ENCODE data around the gene CHPF2. TPM values are rescaled to one million over a fixed set of nuclear protein-coding genes. Genes with fewer than 3 reads are reported as not detected.

The CHPF2 gene
- total and polyA plus RNA-seq, 2 of the 13 experiments (the other 11 are each of a cell fraction or from before 2014, with no cell fraction given), result 15.4 to 21.5 TPM

- 0 out of 2 replicates have a peak, but pooled peaks have one; percentile 15 for TF ChIP-seq ZNF362 (CRISPR knock-in tag; IDR thresholded peaks at IDR 0.05; ENCODE audit: borderline replicate concordance)
- TF ChIP-seq ZNF354B (CRISPR knock-in tag; IDR thresholded peaks at IDR 0.05), result no peak
- TF ChIP-seq SMARCC2 (IDR thresholded peaks at IDR 0.05), result no peak
- TF ChIP-seq NKX3-1 (CRISPR knock-in tag; IDR thresholded peaks at IDR 0.05), result 0 out of 2 replicates have a peak, but pooled peaks have one; percentile 18
- no peak for TF ChIP-seq ZFP90 (CRISPR knock-in tag; IDR thresholded peaks at IDR 0.05; ENCODE audit: borderline replicate concordance)
- 0 out of 2 replicates have a peak, but pooled peaks have one; percentile 29 for TF ChIP-seq FOXP4 (CRISPR knock-in tag; IDR thresholded peaks at IDR 0.05)
- TF ChIP-seq ZNF776 (CRISPR knock-in tag; IDR thresholded peaks at IDR 0.05), result no peak
- TF ChIP-seq ZNF446 (CRISPR knock-in tag; IDR thresholded peaks at IDR 0.05), result no peak; the same call in 1 of the 2 replicates
- peak; percentile 29; the same call in 1 of the 2 replicates for TF ChIP-seq ZNF792 (CRISPR knock-in tag; IDR thresholded peaks at IDR 0.05)
- no peak for TF ChIP-seq ZEB1 (IDR thresholded peaks at IDR 0.05; ENCODE audit: insufficient replicate concordance, low read depth)
- TF ChIP-seq ZNF512B (CRISPR knock-in tag; IDR thresholded peaks at IDR 0.05; ENCODE audit: borderline replicate concordance), result peak; percentile 62; the same call in 1 of the 2 replicates
- no peak for TF ChIP-seq MATR3 (CRISPR knock-in tag; IDR thresholded peaks at IDR 0.05)
- no peak; the same call in 1 of the 2 replicates for TF ChIP-seq ERF (CRISPR knock-in tag; IDR thresholded peaks at IDR 0.05)
- peak; percentile 70 for TF ChIP-seq XRCC5 (optimal IDR thresholded peaks at IDR 0.05; ENCODE audit: low read length)
- TF ChIP-seq ZNF569 (CRISPR knock-in tag; IDR thresholded peaks at IDR 0.05; ENCODE audit: borderline replicate concordance), result no peak
- TF ChIP-seq STAG1 (CRISPR knock-in tag; IDR thresholded peaks at IDR 0.05), result no peak
- TF ChIP-seq MEIS2 (CRISPR knock-in tag; IDR thresholded peaks at IDR 0.05), result 0 out of 2 replicates have a peak, but pooled peaks have one; percentile 50
- peak; percentile 65 for TF ChIP-seq DRAP1 (CRISPR knock-in tag; IDR thresholded peaks at IDR 0.05)
- TF ChIP-seq SIN3A (IDR thresholded peaks at IDR 0.05; ENCODE audit: borderline replicate concordance, low read depth, low read length), result peak; percentile 7; the same call in 1 of the 2 replicates
- no peak for TF ChIP-seq ZNF619 (CRISPR knock-in tag; IDR thresholded peaks at IDR 0.05)
- TF ChIP-seq RARA (CRISPR knock-in tag; IDR thresholded peaks at IDR 0.05), result no peak
- peak in 1 of 2 experiments; percentile 71; a peak in 1 of 4 replicates for TF ChIP-seq KLF16 (CRISPR knock-in tag; IDR thresholded peaks at IDR 0.05)
- TF ChIP-seq ZNF781 (CRISPR knock-in tag; IDR thresholded peaks at IDR 0.05; ENCODE audit: borderline replicate concordance, not compliant biosample characterization), result peak; percentile 79
- TF ChIP-seq PHF8 (CRISPR knock-in tag; IDR thresholded peaks at IDR 0.05), result peak; percentile 92
These were observed 5.2 kb upstream of the CHPF2 start, which contains the start of gene ABCF2 (continued) for GRCh38 chr7:151226875-151227782.

Data from HepG2 (cell line).